Small intestine (tissue), 7 donors: ENCODE results near the gene SSTR5. TPM values are rescaled to one million over a fixed set of nuclear protein-coding genes. Genes with fewer than 3 reads are reported as not detected.
A peak's percentile ranks its signal among the peaks of the same experiment; 100 is the strongest.
"Not testable (repeated sequence)": the region's sequence is repeated elsewhere in the genome, so short reads cannot be mapped to it uniquely, and the experiment has no call there.

ENCODE experiments used
- DNase-seq, 2 donors: peaks; one replicate each; pipeline versions ENCODE4 v3.0.0 to v3.0.0-alpha.2; 2013
- FAIRE-seq: peaks from 2 replicates; lab custom pipeline; 2012; peaks lifted over from hg19 to GRCh38; lab: Jason Lieb, UNC
- H3K27ac ChIP-seq, 3 donors: one replicate each; pipeline ENCODE4 v1.5.1; 2013; ENCODE audit warnings: low read length in 2 of 3, mild to moderate bottlenecking in 2 of 3, control low read depth in 1 of 3, inconsistent platforms in 1 of 3, low read depth in 1 of 3, moderate library complexity in 1 of 3
- H3K27me3 ChIP-seq, 3 donors: one replicate each; pipeline ENCODE4 v1.6.1; 2013; ENCODE audit warnings: low read length in 3 of 3, inconsistent platforms in 1 of 3; ENCODE audit not compliant: control insufficient read depth in 3 of 3, insufficient read depth in 3 of 3
- H3K36me3 ChIP-seq, 3 donors: one replicate each; pipeline ENCODE4 v1.6.1; 2013; ENCODE audit warnings: low read length in 3 of 3, inconsistent platforms in 1 of 3, low read depth in 1 of 3, mild to moderate bottlenecking in 1 of 3, moderate library complexity in 1 of 3; ENCODE audit not compliant: control insufficient read depth in 3 of 3, insufficient read depth in 2 of 3
- H3K4me1 ChIP-seq, 3 donors: one replicate each; pipeline ENCODE4 v1.6.1; 2013; ENCODE audit warnings: low read length in 2 of 3, inconsistent platforms in 1 of 3, low read depth in 1 of 3, mild to moderate bottlenecking in 1 of 3, moderate library complexity in 1 of 3; ENCODE audit not compliant: control insufficient read depth in 3 of 3, insufficient read depth in 2 of 3
- H3K4me3 ChIP-seq, 3 donors: one replicate each; pipeline ENCODE4 v1.5.1; 2013; ENCODE audit warnings: low read length in 3 of 3, control low read depth in 1 of 3, inconsistent platforms in 1 of 3, low read depth in 1 of 3, mild to moderate bottlenecking in 1 of 3, moderate library complexity in 1 of 3
- H3K9me3 ChIP-seq, 2 donors: one replicate each; pipeline ENCODE4 v1.6.1; 2013; ENCODE audit warnings: low read depth in 1 of 2, low read length in 1 of 2; ENCODE audit not compliant: control insufficient read depth in 2 of 2, insufficient read depth in 1 of 2
- WGBS, 3 donors: extraction: QIAGEN DNeasy Blood & Tissue Kit; methylation state at CpG; one replicate each; pipeline ENCODE4 v1.1.7; 2013; 5-methylcytosine and 5-hydroxymethylcytosine counted together
- polyA plus RNA-seq, 4 donors: library from polyadenylated mRNA; stranded (reverse) in 3 of 4; unstranded in 1 of 4; fragments of 200-250 nt in 3 of 4; fragments of 120-200 nt in 1 of 4; gene quantifications; one replicate each; pipeline versions ENCODE4 v1.2.1 to v1.2.3, GENCODE V29; 2013
- donor health status: healthy with polysubstance abuse.
- donor health status: control.
- donor health status: control.
- donor health status: Bipolar disorder and iron deficiency.
- donor health status: healthy.

Gene SSTR5
- polyA plus RNA-seq, 4 donors, result 0.24 to 0.87 TPM; not detected in 2

GRCh38 chr16:1090620-1091587, 18.4 kb downstream of the SSTR5 start:
- Histone ChIP-seq H3K27ac (peak overlapping the region in 2 of 3 donors; percentile 89 to 97), H3K4me3 (peak overlapping the region in 2 of 3 donors; percentile 70 to 85), H3K9me3 (peaks cover 0 to 8% of the 10 kb centered on the region in 2 donors), H3K27me3 (peaks cover 3 to 5% (median 4%) of the 10 kb centered on the region in 3 donors), H3K4me1 (peaks cover 0 to 28% (median 0%) of the 10 kb centered on the region in 3 donors), H3K36me3 (no peaks in the 10 kb centered on the region)
- FAIRE-seq (no peak), DNase-seq (peak in 1 of 2 donors; percentile 79)
- 22 to 33% (median 30%) methylated on average over 24 to 27 of the region's 27 CpGs for WGBS, 3 donors

GRCh38 chr16:1091992-1092552, 19.5 kb downstream of the SSTR5 start:
- H3K4me3 ChIP-seq, result no peak overlapping the region
- peaks cover 0 to 28% (median 0%) of the 10 kb centered on the region in 3 donors for H3K4me1 ChIP-seq
- H3K9me3 ChIP-seq, result no peaks in the 10 kb centered on the region
- peaks cover 3 to 11% (median 4%) of the 10 kb centered on the region in 3 donors for H3K27me3 ChIP-seq
- H3K36me3 ChIP-seq, result no peaks in the 10 kb centered on the region
- FAIRE-seq (no peak), DNase-seq (no peak)
- H3K27ac ChIP-seq, result no peak overlapping the region
- WGBS, 3 donors, result 96 to 97% (median 97%) methylated on average over 26 to 27 of the region's 27 CpGs

DNA sequence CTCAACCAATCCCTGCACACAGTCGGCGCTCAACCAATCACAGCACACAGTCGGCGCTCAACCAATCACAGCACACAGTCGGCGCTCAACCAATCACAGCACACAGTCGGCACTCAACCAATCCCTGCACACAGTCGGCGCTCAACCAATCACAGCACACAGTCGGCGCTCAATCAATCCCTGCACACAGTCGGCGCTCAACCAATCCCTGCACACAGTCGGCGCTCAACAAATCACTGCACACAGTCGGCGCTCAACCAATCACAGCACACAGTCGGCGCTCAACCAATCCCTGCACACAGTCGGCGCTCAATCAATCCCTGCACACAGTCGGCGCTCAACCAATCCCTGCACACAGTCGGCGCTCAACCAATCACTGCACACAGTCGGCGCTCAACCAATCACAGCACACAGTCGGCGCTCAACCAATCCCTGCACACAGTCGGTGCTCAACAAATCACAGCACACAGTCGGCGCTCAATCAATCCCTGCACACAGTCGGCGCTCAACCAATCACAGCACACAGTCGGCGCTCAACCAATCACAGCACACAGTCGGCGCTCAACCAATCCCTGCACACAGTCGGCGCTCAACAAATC, 20.2 kb downstream of the SSTR5 start:
- not testable (repeated sequence) for DNase-seq, H3K9me3 ChIP-seq, H3K27ac ChIP-seq, H3K4me3 ChIP-seq, FAIRE-seq, H3K36me3 ChIP-seq
- WGBS, 3 donors, result 94 to 98% (median 95%) methylated on average over 25 to 33 of the region's 40 CpGs
- peaks cover 0 to 28% (median 0%) of the 10 kb centered on the region in 3 donors for H3K4me1 ChIP-seq
- H3K27me3 ChIP-seq, result peaks cover 3 to 15% (median 4%) of the 10 kb centered on the region in 3 donors

GRCh38 chr16:1093284-1094123, 21.0 kb downstream of the SSTR5 start:
- no peaks in the 10 kb centered on the region for H3K9me3 ChIP-seq
- H3K4me1 ChIP-seq, result peaks cover 0 to 24% (median 0%) of the 10 kb centered on the region in 3 donors
- H3K36me3 ChIP-seq, result no peaks in the 10 kb centered on the region
- FAIRE-seq (no peak), DNase-seq (peak; percentile 28 to 51)
- H3K27ac ChIP-seq, result no peak overlapping the region
- peaks cover 0 to 18% (median 4%) of the 10 kb centered on the region in 3 donors for H3K27me3 ChIP-seq
- 35 to 47% (median 42%) methylated on average over 64 to 85 of the region's 85 CpGs for WGBS, 3 donors
- no peak overlapping the region for H3K4me3 ChIP-seq

- Histone ChIP-seq H3K36me3 (no peaks in the 10 kb centered on the region), H3K4me1 (peaks cover 0 to 18% (median 0%) of the 10 kb centered on the region in 3 donors), H3K27ac (no peak overlapping the region), H3K9me3 (no peaks in the 10 kb centered on the region), H3K4me3 (no peak overlapping the region), H3K27me3 (peaks cover 0 to 21% (median 4%) of the 10 kb centered on the region in 3 donors)
- WGBS, 3 donors, result 56 to 69% (median 59%) methylated on average over 13 of the region's 13 CpGs
- FAIRE-seq (no peak), DNase-seq (no peak)
Measured at GRCh38 chr16:1094124-1094479, 21.6 kb downstream of the SSTR5 start.

DNA sequence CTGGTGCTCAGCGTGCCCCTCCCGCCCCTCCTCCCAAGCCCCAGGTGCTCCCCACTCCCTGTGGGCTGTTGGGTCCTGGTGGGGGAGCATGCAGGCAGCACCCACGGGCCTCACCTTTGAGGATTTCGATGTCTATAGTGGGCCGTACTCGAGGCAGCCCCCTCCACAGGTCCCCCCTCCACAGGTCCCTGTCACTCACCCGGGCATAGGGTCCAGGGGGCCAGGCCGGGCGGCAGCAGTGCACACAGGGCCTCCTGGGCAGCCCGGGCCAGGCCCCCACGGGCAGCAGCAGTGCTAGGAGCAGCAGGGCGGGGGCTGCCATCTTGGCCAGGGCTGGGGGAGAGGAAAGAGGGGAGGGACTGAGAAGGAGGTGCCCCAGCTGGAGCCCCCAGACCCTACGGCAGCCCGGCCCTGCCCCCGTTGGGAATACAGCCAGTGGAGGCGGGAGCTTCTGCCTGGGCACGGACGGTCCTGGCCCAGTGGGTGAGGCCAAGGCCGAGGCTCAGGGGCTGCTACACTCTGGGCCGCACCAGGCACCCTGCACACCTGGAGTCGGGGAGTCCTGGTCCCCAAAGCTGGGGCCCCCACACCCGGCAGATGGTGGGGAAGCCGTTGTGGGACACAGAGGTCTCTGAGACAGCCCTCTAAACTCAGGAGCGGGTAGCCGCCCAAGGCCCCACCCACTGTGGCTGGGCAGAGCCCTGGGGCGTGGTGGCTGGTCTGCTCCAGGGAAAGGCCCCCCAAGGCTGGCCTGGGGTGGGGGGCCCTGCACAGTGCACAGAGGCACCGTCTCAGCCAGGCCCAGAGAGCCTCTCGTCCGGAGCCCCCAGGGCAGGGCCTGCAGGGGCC, 22.3 kb downstream of the SSTR5 start:
- 29 to 55% (median 34%) methylated on average over 22 to 29 of the region's 29 CpGs for WGBS, 3 donors
- no peak for FAIRE-seq
- Histone ChIP-seq H3K4me3 (no peak overlapping the region), H3K9me3 (no peaks in the 10 kb centered on the region), H3K36me3 (no peaks in the 10 kb centered on the region), H3K27me3 (peaks cover 4 to 22% (median 6%) of the 10 kb centered on the region in 3 donors), H3K4me1 (peaks cover 0 to 15% (median 0%) of the 10 kb centered on the region in 3 donors), H3K27ac (no peak overlapping the region)
- no peak for DNase-seq

DNA sequence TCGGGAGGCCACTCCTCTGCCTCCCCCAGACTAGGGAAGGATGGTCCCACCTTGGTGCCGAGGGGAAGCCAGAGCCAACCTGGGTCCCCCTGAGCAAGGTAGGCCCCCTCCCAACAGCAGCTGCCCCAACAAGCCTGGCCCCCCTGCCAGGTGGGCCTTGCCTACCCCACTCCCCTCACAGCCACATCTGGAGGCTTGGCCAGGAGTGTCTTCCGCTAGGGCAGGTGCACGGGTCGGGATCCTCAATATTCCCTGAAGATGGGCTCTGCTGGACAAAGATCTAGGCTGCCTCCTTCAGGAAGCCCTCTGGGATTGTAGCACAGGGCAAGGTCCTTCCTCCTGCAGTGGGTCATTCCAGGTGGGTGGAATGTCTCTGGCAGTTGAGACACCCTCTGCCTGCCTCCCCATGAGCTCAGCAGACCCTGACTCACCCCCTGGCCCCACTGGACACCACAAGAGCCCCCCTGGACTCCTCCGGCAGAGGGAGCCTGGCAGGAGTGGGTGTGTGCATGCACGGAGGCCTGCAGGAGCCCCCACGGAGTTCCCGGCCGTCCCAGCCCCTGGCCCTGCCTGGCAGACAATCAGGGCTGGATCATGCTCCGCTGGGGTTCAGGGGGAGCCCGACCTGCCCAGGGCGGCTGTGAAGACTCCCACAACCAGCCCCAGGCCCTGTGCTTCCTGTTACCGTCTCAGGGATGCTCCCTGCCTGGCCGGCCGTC, 23.1 kb downstream of the SSTR5 start:
- Histone ChIP-seq H3K4me3 (no peak overlapping the region), H3K4me1 (peaks cover 0 to 22% (median 0%) of the 10 kb centered on the region in 3 donors), H3K9me3 (no peaks in the 10 kb centered on the region), H3K27ac (no peak overlapping the region), H3K36me3 (no peaks in the 10 kb centered on the region), H3K27me3 (peaks cover 0 to 24% (median 13%) of the 10 kb centered on the region in 3 donors)
- no peak for FAIRE-seq
- DNase-seq, result no peak
- WGBS, 3 donors, result 34 to 56% (median 37%) methylated on average over 15 to 16 of the region's 16 CpGs
